ENCODE measurements around the gene ANAPC4.
A peak's percentile ranks its signal among the peaks of the same experiment; 100 is the strongest.
"Not testable (repeated sequence)": the region's sequence is repeated elsewhere in the genome, so short reads cannot be mapped to it uniquely, and the experiment has no call there.

The ANAPC4 gene, protein sequence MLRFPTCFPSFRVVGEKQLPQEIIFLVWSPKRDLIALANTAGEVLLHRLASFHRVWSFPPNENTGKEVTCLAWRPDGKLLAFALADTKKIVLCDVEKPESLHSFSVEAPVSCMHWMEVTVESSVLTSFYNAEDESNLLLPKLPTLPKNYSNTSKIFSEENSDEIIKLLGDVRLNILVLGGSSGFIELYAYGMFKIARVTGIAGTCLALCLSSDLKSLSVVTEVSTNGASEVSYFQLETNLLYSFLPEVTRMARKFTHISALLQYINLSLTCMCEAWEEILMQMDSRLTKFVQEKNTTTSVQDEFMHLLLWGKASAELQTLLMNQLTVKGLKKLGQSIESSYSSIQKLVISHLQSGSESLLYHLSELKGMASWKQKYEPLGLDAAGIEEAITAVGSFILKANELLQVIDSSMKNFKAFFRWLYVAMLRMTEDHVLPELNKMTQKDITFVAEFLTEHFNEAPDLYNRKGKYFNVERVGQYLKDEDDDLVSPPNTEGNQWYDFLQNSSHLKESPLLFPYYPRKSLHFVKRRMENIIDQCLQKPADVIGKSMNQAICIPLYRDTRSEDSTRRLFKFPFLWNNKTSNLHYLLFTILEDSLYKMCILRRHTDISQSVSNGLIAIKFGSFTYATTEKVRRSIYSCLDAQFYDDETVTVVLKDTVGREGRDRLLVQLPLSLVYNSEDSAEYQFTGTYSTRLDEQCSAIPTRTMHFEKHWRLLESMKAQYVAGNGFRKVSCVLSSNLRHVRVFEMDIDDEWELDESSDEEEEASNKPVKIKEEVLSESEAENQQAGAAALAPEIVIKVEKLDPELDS

GRCh38 chr4:25376754-25377571, at the start of gene ANAPC4:
Gene ANAPC4 (plus strand): TSS chr4:25377263. CDS start chr4:25377428, 165 bp downstream.
- peak; percentile 97 for DNase-seq

DNA sequence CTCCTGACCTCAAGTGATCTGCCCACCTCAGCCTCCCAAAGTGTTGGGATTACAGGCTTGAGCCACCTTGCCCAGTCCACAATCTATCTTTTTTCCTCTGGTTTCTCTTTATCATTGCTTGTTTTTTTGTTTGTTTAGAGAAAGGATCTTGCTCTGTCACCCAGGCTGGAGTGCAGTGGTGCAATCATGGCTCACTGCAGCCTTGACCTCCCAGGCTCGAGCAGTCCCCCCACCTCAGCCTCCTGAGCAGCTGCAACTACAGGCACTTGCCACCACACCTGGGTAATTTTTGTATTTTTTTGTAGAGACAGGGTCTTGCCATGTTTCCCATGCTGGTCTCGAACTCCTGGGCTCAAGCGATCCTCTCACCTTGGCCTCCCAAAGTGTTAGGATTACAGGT, 48.6 kb upstream of the ANAPC4 start:
- not testable (repeated sequence) for DNase-seq

DNA sequence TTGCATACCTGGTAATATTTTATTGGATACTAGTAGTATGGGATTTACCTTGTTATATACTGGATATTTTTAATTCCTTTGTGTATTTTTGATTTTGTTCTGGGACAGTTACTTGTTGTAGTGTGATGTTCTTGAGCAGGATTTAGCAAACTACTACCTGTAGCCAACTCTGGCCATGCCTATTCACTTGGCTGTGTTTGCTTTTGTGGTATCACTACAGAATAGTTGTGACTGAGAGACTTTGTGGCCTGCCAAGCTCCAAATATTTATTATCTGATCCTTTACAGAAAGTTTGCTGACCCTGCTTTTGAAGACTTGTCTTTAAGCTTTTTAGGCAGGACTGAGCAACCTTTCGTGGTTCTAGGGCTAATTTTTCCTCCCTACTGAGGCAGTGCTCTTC, 46.7 kb upstream of the ANAPC4 start:
- DNase-seq = no peak

GRCh38 chr4:25330905-25331808, 45.9 kb upstream of the ANAPC4 start:
- DNase-seq = peak; percentile 5

GRCh38 chr4:25343671-25344070, 33.4 kb upstream of the ANAPC4 start:
- DNase-seq = no peak

GRCh38 chr4:25345744-25346143, 31.3 kb upstream of the ANAPC4 start:
- DNase-seq = no peak

- DNase-seq = no peak
Measured at GRCh38 chr4:25346913-25347312, 30.1 kb upstream of the ANAPC4 start.

DNA sequence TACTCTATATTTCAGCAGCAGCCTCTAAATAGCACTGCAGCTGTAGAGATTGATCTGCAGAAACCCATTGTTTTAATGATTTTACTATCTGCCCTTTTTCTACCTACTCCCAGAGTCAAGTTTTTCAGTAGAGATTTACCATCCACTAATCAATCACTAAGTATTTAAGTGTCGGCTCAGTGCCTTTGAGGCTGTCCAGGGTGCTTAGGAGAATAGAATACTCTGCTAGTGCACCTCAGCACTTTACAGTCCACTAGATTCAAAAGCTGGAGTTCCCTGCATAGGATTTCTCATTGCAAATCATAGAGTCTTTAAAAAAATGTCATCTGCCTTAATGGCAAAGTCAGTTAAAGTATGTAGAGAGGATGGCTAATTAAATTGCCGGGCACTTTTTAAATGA, 29.6 kb upstream of the ANAPC4 start:
- no peak for DNase-seq

DNA sequence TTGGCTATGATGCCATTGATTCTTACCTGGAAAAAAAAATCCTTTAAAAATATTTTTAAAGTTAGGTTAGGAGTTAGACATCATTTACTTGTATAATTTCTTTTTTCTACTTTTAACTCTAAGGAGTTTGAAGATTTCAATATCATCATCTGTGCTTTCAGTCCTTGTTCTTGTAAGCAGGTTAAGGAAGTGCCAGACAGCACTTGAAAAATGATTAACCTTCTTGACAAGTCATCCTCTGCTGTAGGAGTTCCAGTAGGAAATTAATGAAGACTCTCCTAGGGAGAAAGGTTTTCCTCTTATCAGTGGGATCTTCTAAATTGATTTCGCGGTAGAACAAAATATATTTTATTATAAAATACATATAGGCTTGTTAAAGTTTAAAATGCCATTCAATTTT, 29.1 kb upstream of the ANAPC4 start:
- no peak for DNase-seq

GRCh38 chr4:25350561-25350960, 26.5 kb upstream of the ANAPC4 start:
- no peak for DNase-seq

DNA sequence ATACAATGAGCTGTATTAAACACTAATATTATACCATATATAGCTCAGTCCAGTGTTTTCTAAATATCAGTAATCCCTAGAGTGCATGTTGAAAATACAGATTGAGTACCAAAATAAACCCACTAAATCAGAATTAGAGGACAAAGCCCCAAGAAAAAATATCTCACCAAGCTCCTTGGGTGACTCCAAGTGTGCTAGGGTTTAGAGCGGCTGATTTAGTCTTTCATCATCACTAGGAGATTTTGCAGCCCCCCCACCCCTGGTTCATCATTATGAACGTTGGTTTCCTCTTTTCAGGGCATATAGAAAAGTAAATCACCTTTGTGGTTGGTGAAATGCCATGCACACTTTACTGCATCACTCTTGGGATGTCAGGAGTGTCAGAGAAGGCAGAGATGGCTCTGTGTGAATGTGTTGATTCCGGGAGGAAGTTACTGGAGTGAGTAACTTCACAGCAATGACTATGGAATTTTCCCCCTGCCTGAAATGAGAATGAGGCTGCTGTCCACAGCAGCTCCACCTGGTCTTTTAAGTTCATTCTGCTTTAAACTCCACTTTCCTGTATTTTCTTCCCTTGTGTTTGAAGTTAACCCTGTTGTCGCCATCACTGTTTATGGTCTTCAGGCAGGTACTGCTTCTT, 25.2 kb upstream of the ANAPC4 start:
- no peak for DNase-seq

GRCh38 chr4:25356068-25356467, 21.0 kb upstream of the ANAPC4 start:
- no peak for DNase-seq

- DNase-seq = no peak
Measured at GRCh38 chr4:25358515-25359275, 18.4 kb upstream of the ANAPC4 start.

DNA sequence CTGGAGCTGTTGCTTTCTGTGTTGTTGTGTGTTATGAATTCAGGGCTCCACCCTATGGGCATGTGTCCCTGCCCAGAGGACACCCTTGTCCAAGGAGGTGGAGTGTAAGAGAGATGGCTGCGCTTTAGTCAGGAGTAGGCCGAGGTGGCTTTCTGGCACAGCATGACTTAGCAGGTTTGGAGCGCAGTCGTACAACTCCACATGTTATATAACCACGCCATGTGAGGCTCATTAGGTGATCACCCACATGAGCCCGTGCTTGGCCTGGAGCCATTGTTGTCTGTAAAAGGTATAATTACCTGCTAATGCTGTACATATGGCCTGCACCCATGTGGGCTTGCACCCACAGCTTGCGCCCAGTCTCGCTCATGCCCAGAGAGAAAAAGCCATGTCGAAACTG, 15.8 kb upstream of the ANAPC4 start:
- DNase-seq = no peak

DNA sequence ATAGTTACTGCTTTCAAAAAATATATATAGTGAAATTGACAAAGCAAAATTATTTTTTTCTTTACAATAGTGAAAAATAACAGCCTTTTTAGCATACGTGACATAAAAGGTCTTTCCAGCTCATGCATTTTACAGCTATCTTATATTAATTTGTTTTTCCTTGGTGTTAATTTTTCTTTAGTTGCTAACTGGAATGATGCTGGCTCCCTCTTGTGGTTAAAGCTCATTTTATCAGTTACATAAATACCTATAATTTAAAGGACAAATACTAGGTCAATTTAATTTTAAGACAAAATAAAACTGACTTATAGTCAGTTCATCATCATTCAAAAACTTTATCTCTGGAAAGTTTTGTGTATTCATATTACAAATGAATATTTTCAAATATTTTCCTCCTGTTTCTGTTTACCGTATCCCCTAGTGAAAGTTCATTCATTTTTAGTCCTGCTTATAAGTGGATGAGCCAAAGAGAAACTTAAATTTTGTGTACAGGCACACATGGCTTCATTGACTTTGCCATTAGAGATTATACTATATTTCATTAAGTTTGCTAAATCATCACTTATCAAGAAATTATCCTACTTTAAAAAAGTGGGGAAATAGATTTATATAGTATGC, 9.9 kb upstream of the ANAPC4 start:
- no peak for DNase-seq

GRCh38 chr4:25367877-25368276, 9.2 kb upstream of the ANAPC4 start:
- no peak for DNase-seq

- DNase-seq = no peak
Measured at GRCh38 chr4:25368315-25368714, 8.7 kb upstream of the ANAPC4 start.

DNA sequence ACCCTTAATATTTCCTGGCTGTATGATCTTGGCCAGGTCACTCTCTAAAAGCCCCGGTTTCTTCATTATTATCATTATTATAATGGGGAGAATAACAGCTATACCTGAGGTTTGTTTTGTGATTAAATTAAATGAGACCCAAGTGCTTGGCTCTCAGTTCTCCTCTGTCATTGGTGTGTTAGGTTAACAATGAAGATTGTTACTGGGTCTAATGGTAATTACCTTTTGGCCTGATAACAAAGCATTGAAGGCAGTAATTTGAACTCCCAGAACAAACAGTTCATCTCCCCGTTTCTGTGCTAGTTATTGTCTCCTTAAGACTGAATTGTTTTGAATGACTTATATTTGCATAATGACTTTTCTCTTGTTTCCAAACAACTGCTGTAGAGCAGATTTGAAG, 6.8 kb upstream of the ANAPC4 start:
- DNase-seq = no peak

- DNase-seq = not testable (repeated sequence)
Measured at GRCh38 chr4:25372549-25372948, 4.5 kb upstream of the ANAPC4 start.
